Osteoblast (primary cell): Measurements from ENCODE around the gene PCF11. TPM values are rescaled to one million over a fixed set of nuclear protein-coding genes. Genes with fewer than 3 reads are reported as not detected.

Experiments
- DNase-seq: peaks from one replicate; pipeline ENCODE4 v3.0.0; 2011; ENCODE audit warnings: low spot score, mixed read lengths; ENCODE audit not compliant: insufficient read length; ENCODE audit errors: missing footprints
- H2AFZ ChIP-seq: 2 replicates; pipeline ENCODE4 v1.6.0; 2011; ENCODE audit warnings: mild to moderate bottlenecking, low read length
- H3K27ac ChIP-seq: 2 replicates; pipeline ENCODE4 v1.5.1; 2011; ENCODE audit warnings: mild to moderate bottlenecking, low read depth, low read length, moderate library complexity
- H3K27me3 ChIP-seq: 2 replicates; pipeline ENCODE4 v1.6.0; 2012; ENCODE audit warnings: mild to moderate bottlenecking, control low read depth, inconsistent platforms, low read length, moderate library complexity; ENCODE audit not compliant: insufficient read depth
- H3K36me3 ChIP-seq: 2 replicates; pipeline ENCODE4 v1.5.1; 2011; ENCODE audit warnings: mild to moderate bottlenecking, low read length, control low read depth, moderate library complexity; ENCODE audit not compliant: insufficient read depth
- H3K4me1 ChIP-seq: 2 replicates; pipeline ENCODE4 v1.5.1; 2011; ENCODE audit warnings: mild to moderate bottlenecking, low read length, control low read depth, moderate library complexity; ENCODE audit not compliant: insufficient read depth
- H3K4me2 ChIP-seq: 2 replicates; pipeline ENCODE4 v1.6.0; 2011; ENCODE audit warnings: mild to moderate bottlenecking, low read length; ENCODE audit not compliant: insufficient read depth
- H3K4me3 ChIP-seq: fragments of 200-600 bp; sonication (generic); 3 replicates; pipeline ENCODE4 v1.5.1; 2012; ENCODE audit warnings: mild to moderate bottlenecking, low read length, inconsistent platforms; ENCODE audit not compliant: insufficient read depth
- H3K79me2 ChIP-seq: 2 replicates; pipeline ENCODE4 v1.6.0; 2012; ENCODE audit warnings: mild to moderate bottlenecking, low read length, control low read depth, inconsistent platforms; ENCODE audit not compliant: insufficient read depth
- H3K9me3 ChIP-seq: 2 replicates; pipeline ENCODE4 v1.5.1; 2011; ENCODE audit warnings: low read depth, low read length, control low read depth
- H4K20me1 ChIP-seq: 2 replicates; pipeline ENCODE4 v1.6.0; 2012; ENCODE audit warnings: mild to moderate bottlenecking, low read length, control low read depth; ENCODE audit not compliant: insufficient read depth
- total RNA-seq: library from RNA; depleted of rRNA; stranded (reverse); fragments of >200 nt; gene quantifications from 2 replicates; pipeline ENCODE4 v1.2.3, GENCODE V29; 2012
- TF ChIP-seq, protein P1 (sequence below): IDR thresholded peaks from 2 replicates; pipeline ENCODE4 v1.5.1; 2011; ENCODE audit warnings: mild to moderate bottlenecking, low read depth, low read length, moderate library complexity; ENCODE audit errors: extremely low read depth

PCF11 gene
- total RNA-seq, 1 donor: 38.4 TPM

DNA sequence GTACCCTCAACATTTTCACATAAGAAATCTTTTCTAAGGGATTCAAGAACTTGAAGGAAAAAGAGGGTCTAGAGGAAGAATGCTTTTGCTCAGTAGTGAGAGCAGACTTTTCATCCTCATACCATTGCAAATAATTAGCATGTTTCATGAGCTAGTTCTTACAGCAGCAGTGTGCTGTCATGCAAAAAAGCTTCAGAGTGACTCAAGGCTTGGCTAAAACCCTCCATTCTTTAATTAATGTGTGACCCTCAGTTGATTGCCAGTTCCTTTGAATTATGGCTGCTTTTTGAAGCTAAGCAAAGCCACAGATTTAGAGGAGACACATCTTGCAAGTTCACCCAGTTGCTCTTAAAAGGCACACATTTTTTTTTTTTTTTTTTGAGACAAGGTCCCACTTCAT is 36.6 kb upstream of the PCF11 start:
- TF ChIP-seq, protein P1, sequence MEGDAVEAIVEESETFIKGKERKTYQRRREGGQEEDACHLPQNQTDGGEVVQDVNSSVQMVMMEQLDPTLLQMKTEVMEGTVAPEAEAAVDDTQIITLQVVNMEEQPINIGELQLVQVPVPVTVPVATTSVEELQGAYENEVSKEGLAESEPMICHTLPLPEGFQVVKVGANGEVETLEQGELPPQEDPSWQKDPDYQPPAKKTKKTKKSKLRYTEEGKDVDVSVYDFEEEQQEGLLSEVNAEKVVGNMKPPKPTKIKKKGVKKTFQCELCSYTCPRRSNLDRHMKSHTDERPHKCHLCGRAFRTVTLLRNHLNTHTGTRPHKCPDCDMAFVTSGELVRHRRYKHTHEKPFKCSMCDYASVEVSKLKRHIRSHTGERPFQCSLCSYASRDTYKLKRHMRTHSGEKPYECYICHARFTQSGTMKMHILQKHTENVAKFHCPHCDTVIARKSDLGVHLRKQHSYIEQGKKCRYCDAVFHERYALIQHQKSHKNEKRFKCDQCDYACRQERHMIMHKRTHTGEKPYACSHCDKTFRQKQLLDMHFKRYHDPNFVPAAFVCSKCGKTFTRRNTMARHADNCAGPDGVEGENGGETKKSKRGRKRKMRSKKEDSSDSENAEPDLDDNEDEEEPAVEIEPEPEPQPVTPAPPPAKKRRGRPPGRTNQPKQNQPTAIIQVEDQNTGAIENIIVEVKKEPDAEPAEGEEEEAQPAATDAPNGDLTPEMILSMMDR: no peak
- Histone ChIP-seq H3K27ac (no peak overlapping the region), H3K27me3 (no peaks in the 10 kb centered on the region), H3K4me2 (no peak overlapping the region), H3K36me3 (no peaks in the 10 kb centered on the region), H3K4me1 (no peaks in the 10 kb centered on the region), H3K9me3 (no peaks in the 10 kb centered on the region), H2AFZ (no peak overlapping the region), H3K4me3 (no peak overlapping the region), H3K79me2 (no peaks in the 10 kb centered on the region), H4K20me1 (no peaks in the 10 kb centered on the region)
- DNase-seq: no peak

DNA sequence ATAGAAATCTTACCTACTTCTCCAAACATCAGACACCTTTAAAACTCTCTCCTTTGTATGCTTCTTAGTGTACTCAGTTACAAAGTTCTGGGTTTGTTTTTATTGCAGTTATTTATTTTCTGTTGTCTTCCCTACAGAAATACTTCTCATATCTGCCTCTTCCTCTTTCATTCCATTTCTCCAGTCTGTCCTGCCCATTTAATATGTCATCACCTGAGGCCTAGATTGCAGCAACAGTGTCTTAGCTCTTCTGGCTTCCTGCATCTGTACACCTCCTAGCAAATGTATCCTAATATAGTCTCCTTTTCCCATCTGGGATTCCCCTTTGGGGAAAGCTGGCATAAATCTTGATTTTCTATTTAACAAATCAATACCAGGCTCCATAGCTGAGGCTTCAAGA is 34.9 kb upstream of the PCF11 start:
- no peaks in the 10 kb centered on the region for H3K9me3 ChIP-seq
- no peak overlapping the region for H2AFZ ChIP-seq
- no peak overlapping the region for H3K4me3 ChIP-seq
- TF ChIP-seq, protein P1: no peak
- no peaks in the 10 kb centered on the region for H4K20me1 ChIP-seq
- no peaks in the 10 kb centered on the region for H3K79me2 ChIP-seq
- H3K4me1 ChIP-seq: no peaks in the 10 kb centered on the region
- no peak overlapping the region for H3K4me2 ChIP-seq
- DNase-seq: no peak
- no peaks in the 10 kb centered on the region for H3K36me3 ChIP-seq
- H3K27ac ChIP-seq: no peak overlapping the region
- no peaks in the 10 kb centered on the region for H3K27me3 ChIP-seq

- TF ChIP-seq, protein P1: no peak
Observed at GRCh38 chr11:83122766-83123165, 34.2 kb upstream of the PCF11 start.

DNA sequence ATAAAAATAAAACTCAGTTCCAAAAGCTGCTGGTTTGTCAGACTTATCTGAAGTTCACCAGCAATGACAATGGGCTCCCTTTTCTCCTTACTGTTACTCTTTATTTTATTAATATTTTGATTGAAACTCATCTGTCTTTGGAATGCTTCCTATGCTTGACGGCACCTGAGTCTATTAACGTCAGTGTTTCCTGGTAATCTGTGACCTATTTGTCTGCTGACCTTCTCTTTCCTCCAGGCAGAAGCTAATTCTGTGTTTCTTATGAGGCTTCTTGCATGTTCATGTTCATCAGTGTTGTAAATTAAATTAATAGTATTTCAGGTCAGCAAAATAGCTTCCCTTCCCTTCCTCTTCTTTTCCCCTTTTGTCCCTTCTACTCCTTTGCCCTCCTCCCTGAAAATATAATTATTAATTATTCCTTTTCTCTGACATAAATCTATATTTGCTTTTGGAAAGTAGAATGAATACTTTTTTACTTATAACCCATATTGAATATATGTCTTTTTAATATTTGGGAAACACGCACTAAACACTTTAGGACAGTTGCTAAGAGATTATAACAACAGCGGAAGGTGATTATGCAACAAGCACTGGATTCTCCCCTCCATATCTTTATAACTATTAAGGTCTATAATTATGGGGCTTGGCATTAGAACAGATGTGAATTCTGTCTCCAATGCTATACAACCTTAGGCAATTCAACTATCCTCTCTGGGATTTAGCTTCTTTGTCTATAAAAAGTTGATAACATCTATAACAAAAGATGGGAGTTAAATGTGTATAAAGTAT is 32.1 kb upstream of the PCF11 start:
- H3K4me2 ChIP-seq: no peak overlapping the region

More at GRCh38 chr11:83122766-83123165, 34.2 kb upstream of the PCF11 start:
- H3K4me2 ChIP-seq: no peak overlapping the region
- H3K9me3 ChIP-seq: no peaks in the 10 kb centered on the region
- no peaks in the 10 kb centered on the region for H3K27me3 ChIP-seq
- H3K27ac ChIP-seq: no peak overlapping the region
- no peaks in the 10 kb centered on the region for H3K79me2 ChIP-seq
- no peaks in the 10 kb centered on the region for H4K20me1 ChIP-seq
- H3K36me3 ChIP-seq: no peaks in the 10 kb centered on the region
- no peaks in the 10 kb centered on the region for H3K4me1 ChIP-seq
- no peak for DNase-seq
- H2AFZ ChIP-seq: no peak overlapping the region
- H3K4me3 ChIP-seq: no peak overlapping the region

More for the DNA sequence above, 32.1 kb upstream of the PCF11 start:
- H3K79me2 ChIP-seq: no peaks in the 10 kb centered on the region
- TF ChIP-seq, protein P1: no peak
- no peak overlapping the region for H3K4me3 ChIP-seq
- H3K9me3 ChIP-seq: no peaks in the 10 kb centered on the region
- H3K27ac ChIP-seq: no peak overlapping the region
- no peaks in the 10 kb centered on the region for H3K4me1 ChIP-seq
- H3K36me3 ChIP-seq: no peaks in the 10 kb centered on the region
- H4K20me1 ChIP-seq: no peaks in the 10 kb centered on the region
- no peak for DNase-seq
- no peaks in the 10 kb centered on the region for H3K27me3 ChIP-seq
- no peak overlapping the region for H2AFZ ChIP-seq
